SJCRH30 (cell line): ENCODE data around the gene DBNDD2. TPM values are rescaled to one million over a fixed set of nuclear protein-coding genes. Genes with fewer than 3 reads are reported as not detected.

Experiments
- DNase-seq, 2 experiments: peaks; one replicate each; pipeline ENCODE4 v3.0.0-alpha.2; 2015 to 2020
- H3K27ac ChIP-seq: fragments of 250-450 bp; sonication (Bioruptor Pico); 2 replicates; pipeline ENCODE4 v1.5.1; 2020; ENCODE audit warnings: mild to moderate bottlenecking, moderate library complexity
- H3K27me3 ChIP-seq: fragments of 250-450 bp; sonication (Bioruptor Pico); 2 replicates; pipeline ENCODE4 v1.5.1; 2020; ENCODE audit warnings: mild to moderate bottlenecking, moderate library complexity
- H3K36me3 ChIP-seq: fragments of 250-450 bp; sonication (Bioruptor Pico); 2 replicates; pipeline ENCODE4 v1.5.1; 2020; ENCODE audit warnings: mild to moderate bottlenecking, moderate library complexity
- H3K4me1 ChIP-seq: fragments of 250-450 bp; sonication (Bioruptor Pico); 2 replicates; pipeline ENCODE4 v1.5.1; 2020; ENCODE audit warnings: mild to moderate bottlenecking, moderate library complexity
- H3K4me3 ChIP-seq: fragments of 250-450 bp; sonication (Bioruptor Pico); 2 replicates; pipeline ENCODE4 v1.5.1; 2020; ENCODE audit warnings: mild to moderate bottlenecking, moderate library complexity
- H3K9me3 ChIP-seq: fragments of 250-450 bp; sonication (Bioruptor Pico); replicated peaks from 2 replicates; pipeline ENCODE4 v1.5.1; 2020; ENCODE audit warnings: mild to moderate bottlenecking, moderate library complexity
- total RNA-seq: library from RNA; depleted of rRNA; stranded (reverse); fragments of >200 nt; shearing (Covaris generic); gene quantifications from 2 replicates; pipeline ENCODE4 v1.2.3, GENCODE V29; 2014

The DBNDD2 gene
- total RNA-seq, 1 experiment from 2014 or later, result 8.1 TPM

- Histone ChIP-seq H3K4me3 (no peak overlapping the region), H3K27ac (no peak overlapping the region), H3K36me3 (no peaks in the 10 kb centered on the region), H3K9me3 (peaks cover 8% of the 10 kb centered on the region; the same call in 1 of the 2 replicates), H3K4me1 (no peaks in the 10 kb centered on the region), H3K27me3 (no peaks in the 10 kb centered on the region; the same call in 1 of the 2 replicates)
- DNase-seq, result no peak
Observed at GRCh38 chr20:45400346-45401031, 7.6 kb upstream of the DBNDD2 start.

GRCh38 chr20:45402946-45403345 lies 5.1 kb upstream of the DBNDD2 start:
- Histone ChIP-seq H3K27me3 (no peaks in the 10 kb centered on the region; the same call in 1 of the 2 replicates), H3K4me3 (no peak overlapping the region), H3K9me3 (peaks cover 8% of the 10 kb centered on the region; the same call in 1 of the 2 replicates), H3K36me3 (no peaks in the 10 kb centered on the region), H3K4me1 (no peaks in the 10 kb centered on the region), H3K27ac (no peak overlapping the region)
- DNase-seq, result no peak

GRCh38 chr20:45404438-45404837 lies 3.7 kb upstream of the DBNDD2 start:
- H3K36me3 ChIP-seq, result no peaks in the 10 kb centered on the region
- H3K27ac ChIP-seq, result no peak overlapping the region
- no peaks in the 10 kb centered on the region for H3K4me1 ChIP-seq
- H3K27me3 ChIP-seq, result no peaks in the 10 kb centered on the region; the same call in 1 of the 2 replicates
- no peak for DNase-seq
- no peak overlapping the region for H3K4me3 ChIP-seq
- peaks cover 6% of the 10 kb centered on the region; the same call in 1 of the 2 replicates for H3K9me3 ChIP-seq

GRCh38 chr20:45405571-45406259 lies 2.4 kb upstream of the DBNDD2 start:
- DNase-seq, result no peak
- H3K4me1 ChIP-seq, result no peaks in the 10 kb centered on the region
- H3K27ac ChIP-seq, result no peak overlapping the region
- H3K27me3 ChIP-seq, result no peaks in the 10 kb centered on the region; the same call in 1 of the 2 replicates
- H3K36me3 ChIP-seq, result no peaks in the 10 kb centered on the region
- no peaks in the 10 kb centered on the region for H3K9me3 ChIP-seq
- peak overlapping the region; percentile 62 for H3K4me3 ChIP-seq

- peak overlapping the region; percentile 62 for H3K4me3 ChIP-seq
- H3K27ac ChIP-seq, result no peak overlapping the region
- H3K9me3 ChIP-seq, result no peaks in the 10 kb centered on the region
- no peaks in the 10 kb centered on the region for H3K4me1 ChIP-seq
- no peaks in the 10 kb centered on the region for H3K36me3 ChIP-seq
- H3K27me3 ChIP-seq, result no peaks in the 10 kb centered on the region; the same call in 1 of the 2 replicates
- peak; percentile 48 to 50 for DNase-seq
Observed at GRCh38 chr20:45406260-45407066, 1.6 kb upstream of the DBNDD2 start.

GRCh38 chr20:45407067-45407745 lies 883 bp upstream of the DBNDD2 start:
- Histone ChIP-seq H3K4me1 (no peaks in the 10 kb centered on the region), H3K27me3 (no peaks in the 10 kb centered on the region; the same call in 1 of the 2 replicates), H3K27ac (no peak overlapping the region), H3K9me3 (no peaks in the 10 kb centered on the region), H3K36me3 (no peaks in the 10 kb centered on the region), H3K4me3 (peak overlapping the region; percentile 62)
- no peak for DNase-seq

- H3K9me3 ChIP-seq, result no peaks in the 10 kb centered on the region
- no peak for DNase-seq
- no peak overlapping the region for H3K4me3 ChIP-seq
- no peaks in the 10 kb centered on the region for H3K4me1 ChIP-seq
- H3K27me3 ChIP-seq, result no peaks in the 10 kb centered on the region; the same call in 1 of the 2 replicates
- H3K27ac ChIP-seq, result no peak overlapping the region
- H3K36me3 ChIP-seq, result no peaks in the 10 kb centered on the region
Observed at GRCh38 chr20:45408646-45409213, 641 bp downstream of the DBNDD2 start.

- DNase-seq, result no peak
- Histone ChIP-seq H3K9me3 (no peaks in the 10 kb centered on the region), H3K4me1 (no peaks in the 10 kb centered on the region), H3K27me3 (no peaks in the 10 kb centered on the region; the same call in 1 of the 2 replicates), H3K27ac (no peak overlapping the region), H3K36me3 (no peaks in the 10 kb centered on the region), H3K4me3 (no peak overlapping the region)
Observed at GRCh38 chr20:45409521-45410272, 1.6 kb downstream of the DBNDD2 start.

GRCh38 chr20:45410887-45411286 lies 2.8 kb downstream of the DBNDD2 start:
- DNase-seq, result no peak
- Histone ChIP-seq H3K9me3 (no peaks in the 10 kb centered on the region), H3K4me3 (no peak overlapping the region), H3K27ac (no peak overlapping the region), H3K27me3 (no peaks in the 10 kb centered on the region; the same call in 1 of the 2 replicates), H3K4me1 (peaks cover 5% of the 10 kb centered on the region), H3K36me3 (no peaks in the 10 kb centered on the region)

GRCh38 chr20:45412653-45413052 lies 4.6 kb downstream of the DBNDD2 start:
- Histone ChIP-seq H3K27me3 (no peaks in the 10 kb centered on the region), H3K36me3 (no peaks in the 10 kb centered on the region), H3K4me1 (peaks cover 10% of the 10 kb centered on the region), H3K27ac (no peak overlapping the region), H3K4me3 (no peak overlapping the region), H3K9me3 (no peaks in the 10 kb centered on the region)
- DNase-seq, result no peak

- Histone ChIP-seq H3K4me3 (no peak overlapping the region), H3K36me3 (no peaks in the 10 kb centered on the region), H3K27me3 (no peaks in the 10 kb centered on the region), H3K27ac (no peak overlapping the region), H3K4me1 (peaks cover 10% of the 10 kb centered on the region), H3K9me3 (no peaks in the 10 kb centered on the region)
- DNase-seq, result no peak
Observed at GRCh38 chr20:45413479-45413878, 5.4 kb downstream of the DBNDD2 start.

- H3K4me1 ChIP-seq, result peaks cover 10% of the 10 kb centered on the region
- peak within 1 kb of the TSS; percentile 55 for H3K27ac ChIP-seq
- peak; percentile 92 to 96 for DNase-seq
- peak within 1 kb of the TSS; percentile 78 for H3K4me3 ChIP-seq
- H3K9me3 ChIP-seq, result no peaks in the 10 kb centered on the region
- H3K27me3 ChIP-seq, result no peaks in the 10 kb centered on the region
- peaks cover 17% of the 10 kb centered on the region for H3K36me3 ChIP-seq
Observed at GRCh38 chr20:45415822-45416637, 7.9 kb downstream of the DBNDD2 start, which contains the start of gene PIGT. Gene PIGT, plus strand, starts transcription at chr20:45416141. Its CDS starts 16 bp downstream, at chr20:45416157.

- Histone ChIP-seq H3K4me1 (peaks cover 10% of the 10 kb centered on the region), H3K9me3 (no peaks in the 10 kb centered on the region), H3K27ac (no peak overlapping the region), H3K27me3 (no peaks in the 10 kb centered on the region), H3K36me3 (peaks cover 24% of the 10 kb centered on the region), H3K4me3 (peak overlapping the region; percentile 78)
- DNase-seq, result no peak
Observed at GRCh38 chr20:45416917-45417316, 8.8 kb downstream of the DBNDD2 start.
